Activated naive CD4-positive, alpha-beta T cell treated with anti-CD3 and anti-CD28 coated beads, Interleukin-2, amount 50 U/mL, for 24 hours (primary cell): ENCODE data around the gene OR4K17.
"Not testable (repeated sequence)": the region's sequence is repeated elsewhere in the genome, so short reads cannot be mapped to it uniquely, and the experiment has no call there.

Experiments used
- H3K27ac Mint-ChIP-seq: one replicate; pipeline ENCODE4 v1.8.0; 2021; ENCODE audit warnings: mild to moderate bottlenecking, mixed read lengths
- H3K27me3 Mint-ChIP-seq: one replicate; pipeline ENCODE4 v1.8.0; 2021; ENCODE audit warnings: mixed read lengths
- H3K36me3 Mint-ChIP-seq: one replicate; pipeline ENCODE4 v1.8.0; 2021; ENCODE audit warnings: mixed read lengths
- H3K4me1 Mint-ChIP-seq: one replicate; pipeline ENCODE4 v1.8.0; 2021; ENCODE audit warnings: mixed read lengths
- H3K4me3 Mint-ChIP-seq: one replicate; pipeline ENCODE4 v1.8.0; 2021; ENCODE audit warnings: mild to moderate bottlenecking, mixed read lengths
- H3K9me3 Mint-ChIP-seq: one replicate; pipeline ENCODE4 v1.8.0; 2021; ENCODE audit warnings: mixed read lengths

OR4K17 gene

GRCh38 chr14:20110438-20110837 is at the start of gene OR4K17:
Gene OR4K17 (plus strand): TSS chr14:20110739. CDS start chr14:20117500, 6,761 bp downstream.
- no peaks in the 10 kb centered on the region for H3K27me3 Mint-ChIP-seq
- H3K4me3 Mint-ChIP-seq, result no peak within 1 kb of the TSS
- no peak within 1 kb of the TSS for H3K27ac Mint-ChIP-seq
- H3K4me1 Mint-ChIP-seq, result no peaks in the 10 kb centered on the region
- H3K9me3 Mint-ChIP-seq, result no peaks in the 10 kb centered on the region
- H3K36me3 Mint-ChIP-seq, result peaks cover 2% of the 10 kb centered on the region

GRCh38 chr14:20092050-20092449 is 18.5 kb upstream of the OR4K17 start:
- H3K9me3 Mint-ChIP-seq, result no peaks in the 10 kb centered on the region
- no peak overlapping the region for H3K4me3 Mint-ChIP-seq

GRCh38 chr14:20093442-20093841 is 17.1 kb upstream of the OR4K17 start:
- Mint-ChIP-seq H3K27ac (no peak overlapping the region), H3K9me3 (no peaks in the 10 kb centered on the region), H3K36me3 (no peaks in the 10 kb centered on the region), H3K4me1 (no peaks in the 10 kb centered on the region), H3K4me3 (no peak overlapping the region), H3K27me3 (no peaks in the 10 kb centered on the region)

More at GRCh38 chr14:20092050-20092449, 18.5 kb upstream of the OR4K17 start:
- Mint-ChIP-seq H3K27ac (no peak overlapping the region), H3K4me1 (no peaks in the 10 kb centered on the region), H3K36me3 (no peaks in the 10 kb centered on the region), H3K27me3 (no peaks in the 10 kb centered on the region)

- H3K4me1 Mint-ChIP-seq, H3K4me3 Mint-ChIP-seq, H3K9me3 Mint-ChIP-seq, H3K36me3 Mint-ChIP-seq, H3K27ac Mint-ChIP-seq: not testable (repeated sequence)
- H3K27me3 Mint-ChIP-seq, result peaks cover 11% of the 10 kb centered on the region
Measured at GRCh38 chr14:20098926-20099770, 11.4 kb upstream of the OR4K17 start.

GRCh38 chr14:20112321-20112720 is 1.8 kb downstream of the OR4K17 start:
- H3K4me3 Mint-ChIP-seq, result no peak overlapping the region
- H3K27ac Mint-ChIP-seq, result no peak overlapping the region
- H3K36me3 Mint-ChIP-seq, result no peaks in the 10 kb centered on the region
- H3K9me3 Mint-ChIP-seq, result no peaks in the 10 kb centered on the region
- H3K27me3 Mint-ChIP-seq, result no peaks in the 10 kb centered on the region
- H3K4me1 Mint-ChIP-seq, result no peaks in the 10 kb centered on the region

- no peaks in the 10 kb centered on the region for H3K4me1 Mint-ChIP-seq
Measured at GRCh38 chr14:20116748-20117147, 6.2 kb downstream of the OR4K17 start.

GRCh38 chr14:20118795-20119194 is 8.3 kb downstream of the OR4K17 start:
- Mint-ChIP-seq H3K27me3 (peaks cover 20% of the 10 kb centered on the region), H3K36me3 (peaks cover 6% of the 10 kb centered on the region), H3K4me3 (no peak overlapping the region), H3K27ac (no peak overlapping the region), H3K9me3 (peaks cover 32% of the 10 kb centered on the region), H3K4me1 (no peaks in the 10 kb centered on the region)

More at GRCh38 chr14:20116748-20117147, 6.2 kb downstream of the OR4K17 start:
- Mint-ChIP-seq H3K36me3 (peaks cover 6% of the 10 kb centered on the region), H3K27ac (no peak overlapping the region), H3K9me3 (peaks cover 24% of the 10 kb centered on the region), H3K4me3 (no peak overlapping the region), H3K27me3 (peaks cover 10% of the 10 kb centered on the region)

- no peaks in the 10 kb centered on the region for H3K4me1 Mint-ChIP-seq
- H3K27ac Mint-ChIP-seq, result no peak within 1 kb of the TSS
- H3K4me3 Mint-ChIP-seq, result no peak within 1 kb of the TSS
Measured at GRCh38 chr14:20138520-20138919, 28.0 kb downstream of the OR4K17 start, which contains the start of gene OR4N5. Gene OR4N5 (plus strand): TSS chr14:20138820. CDS start chr14:20143736, 4,916 bp downstream.

GRCh38 chr14:20143911-20144310 is 33.4 kb downstream of the OR4K17 start:
- H3K27ac Mint-ChIP-seq, result no peak overlapping the region
- H3K9me3 Mint-ChIP-seq, result peaks cover 4% of the 10 kb centered on the region
- H3K27me3 Mint-ChIP-seq, result peaks cover 15% of the 10 kb centered on the region
- H3K4me3 Mint-ChIP-seq, result no peak overlapping the region
- no peaks in the 10 kb centered on the region for H3K36me3 Mint-ChIP-seq
- H3K4me1 Mint-ChIP-seq, result no peaks in the 10 kb centered on the region

More at GRCh38 chr14:20138520-20138919, 28.0 kb downstream of the OR4K17 start, which contains the start of gene OR4N5:
- H3K27me3 Mint-ChIP-seq, result peaks cover 17% of the 10 kb centered on the region
- no peaks in the 10 kb centered on the region for H3K36me3 Mint-ChIP-seq
- no peaks in the 10 kb centered on the region for H3K9me3 Mint-ChIP-seq

- Mint-ChIP-seq H3K36me3 (no peaks in the 10 kb centered on the region), H3K4me1 (no peaks in the 10 kb centered on the region), H3K27ac (no peak overlapping the region), H3K9me3 (peaks cover 11% of the 10 kb centered on the region), H3K27me3 (peaks cover 18% of the 10 kb centered on the region), H3K4me3 (no peak overlapping the region)
Measured at GRCh38 chr14:20144820-20145219, 34.3 kb downstream of the OR4K17 start.

GRCh38 chr14:20164462-20164861 is 53.9 kb downstream of the OR4K17 start:
- no peak overlapping the region for H3K27ac Mint-ChIP-seq
- no peak overlapping the region for H3K4me3 Mint-ChIP-seq
- peaks cover 5% of the 10 kb centered on the region for H3K36me3 Mint-ChIP-seq
- peaks cover 10% of the 10 kb centered on the region for H3K27me3 Mint-ChIP-seq
- no peaks in the 10 kb centered on the region for H3K4me1 Mint-ChIP-seq
- H3K9me3 Mint-ChIP-seq, result peaks cover 31% of the 10 kb centered on the region

- H3K36me3 Mint-ChIP-seq, result peaks cover 5% of the 10 kb centered on the region
- no peak overlapping the region for H3K27ac Mint-ChIP-seq
- H3K27me3 Mint-ChIP-seq, result peaks cover 14% of the 10 kb centered on the region
- H3K4me1 Mint-ChIP-seq, result no peaks in the 10 kb centered on the region
- peaks cover 31% of the 10 kb centered on the region for H3K9me3 Mint-ChIP-seq
- H3K4me3 Mint-ChIP-seq, result no peak overlapping the region
Measured at GRCh38 chr14:20167091-20167490, 56.6 kb downstream of the OR4K17 start.

GRCh38 chr14:20169852-20170251 is 59.3 kb downstream of the OR4K17 start:
- not testable (repeated sequence) for H3K36me3 Mint-ChIP-seq, H3K4me3 Mint-ChIP-seq, H3K27ac Mint-ChIP-seq, H3K4me1 Mint-ChIP-seq
- peaks cover 14% of the 10 kb centered on the region for H3K27me3 Mint-ChIP-seq
- peaks cover 19% of the 10 kb centered on the region for H3K9me3 Mint-ChIP-seq
